Measurements from ENCODE around the gene CHTF18.

CHTF18 gene

GRCh38 chr16:838741-839140 lies 50.3 kb downstream of the CHTF18 start:
- DNase-seq (ENCODE audit: low read depth, low spot score), result no peak
- Histone ChIP-seq H3K36me3 (ENCODE audit: control insufficient read depth, insufficient read depth, low read length) (no peaks in the 10 kb centered on the region), H3K4me1 (ENCODE audit: control insufficient read depth, insufficient read depth, low read length) (no peaks in the 10 kb centered on the region; the same call in 1 of the 2 replicates), H3K27ac (ENCODE audit: low read length) (no peak overlapping the region), H3K9me3 (ENCODE audit: control insufficient read depth, insufficient read depth, low read length) (no peaks in the 10 kb centered on the region; the same call in 1 of the 2 replicates), H3K27me3 (ENCODE audit: control insufficient read depth, insufficient read depth, low read length) (no peaks in the 10 kb centered on the region), H3K4me3 (ENCODE audit: low read length) (no peak overlapping the region)
- WGBS (ENCODE audit: insufficient coverage, insufficient read length), result no CpG with 5 or more reads among the region's 14 CpGs

- WGBS (ENCODE audit: insufficient coverage, insufficient read length), result no CpG with 5 or more reads among the region's 24 CpGs
Observed at GRCh38 chr16:839643-840408, 51.4 kb downstream of the CHTF18 start.

GRCh38 chr16:840561-841454 lies 52.4 kb downstream of the CHTF18 start:
- Histone ChIP-seq H3K9me3 (ENCODE audit: control insufficient read depth, insufficient read depth, low read length) (no peaks in the 10 kb centered on the region; the same call in 1 of the 2 replicates), H3K27ac (ENCODE audit: low read length) (no peak overlapping the region), H3K36me3 (ENCODE audit: control insufficient read depth, insufficient read depth, low read length) (no peaks in the 10 kb centered on the region), H3K4me3 (ENCODE audit: low read length) (no peak overlapping the region), H3K4me1 (ENCODE audit: control insufficient read depth, insufficient read depth, low read length) (no peaks in the 10 kb centered on the region; the same call in 1 of the 2 replicates), H3K27me3 (ENCODE audit: control insufficient read depth, insufficient read depth, low read length) (no peaks in the 10 kb centered on the region)
- WGBS (ENCODE audit: insufficient coverage, insufficient read length), result no CpG with 5 or more reads among the region's 34 CpGs
- no peak for DNase-seq (ENCODE audit: low read depth, low spot score)

More at GRCh38 chr16:839643-840408, 51.4 kb downstream of the CHTF18 start:
- Histone ChIP-seq H3K4me1 (ENCODE audit: control insufficient read depth, insufficient read depth, low read length) (no peaks in the 10 kb centered on the region; the same call in 1 of the 2 replicates), H3K27me3 (ENCODE audit: control insufficient read depth, insufficient read depth, low read length) (no peaks in the 10 kb centered on the region), H3K36me3 (ENCODE audit: control insufficient read depth, insufficient read depth, low read length) (no peaks in the 10 kb centered on the region), H3K27ac (ENCODE audit: low read length) (no peak overlapping the region), H3K9me3 (ENCODE audit: control insufficient read depth, insufficient read depth, low read length) (no peaks in the 10 kb centered on the region; the same call in 1 of the 2 replicates), H3K4me3 (ENCODE audit: low read length) (no peak overlapping the region)
- no peak for DNase-seq (ENCODE audit: low read depth, low spot score)

- H3K4me3 ChIP-seq (ENCODE audit: low read length), result no peak overlapping the region
- H3K27ac ChIP-seq (ENCODE audit: low read length), result no peak overlapping the region
- H3K9me3 ChIP-seq (ENCODE audit: control insufficient read depth, insufficient read depth, low read length), result no peaks in the 10 kb centered on the region
- no peaks in the 10 kb centered on the region; the same call in 1 of the 2 replicates for H3K4me1 ChIP-seq (ENCODE audit: control insufficient read depth, insufficient read depth, low read length)
- no peaks in the 10 kb centered on the region for H3K36me3 ChIP-seq (ENCODE audit: control insufficient read depth, insufficient read depth, low read length)
- no CpG with 5 or more reads among the region's 27 CpGs for WGBS (ENCODE audit: insufficient coverage, insufficient read length)
- no peaks in the 10 kb centered on the region for H3K27me3 ChIP-seq (ENCODE audit: control insufficient read depth, insufficient read depth, low read length)
- no peak for DNase-seq (ENCODE audit: low read depth, low spot score)
Observed at GRCh38 chr16:841455-842060, 53.1 kb downstream of the CHTF18 start.

GRCh38 chr16:842061-842476 lies 53.6 kb downstream of the CHTF18 start:
- WGBS (ENCODE audit: insufficient coverage, insufficient read length), result no CpG with 5 or more reads among the region's 19 CpGs
- Histone ChIP-seq H3K36me3 (ENCODE audit: control insufficient read depth, insufficient read depth, low read length) (no peaks in the 10 kb centered on the region), H3K4me3 (ENCODE audit: low read length) (no peak overlapping the region), H3K27ac (ENCODE audit: low read length) (no peak overlapping the region), H3K27me3 (ENCODE audit: control insufficient read depth, insufficient read depth, low read length) (no peaks in the 10 kb centered on the region), H3K4me1 (ENCODE audit: control insufficient read depth, insufficient read depth, low read length) (no peaks in the 10 kb centered on the region; the same call in 1 of the 2 replicates), H3K9me3 (ENCODE audit: control insufficient read depth, insufficient read depth, low read length) (no peaks in the 10 kb centered on the region)
- DNase-seq (ENCODE audit: low read depth, low spot score), result no peak

GRCh38 chr16:842711-843560 lies 54.5 kb downstream of the CHTF18 start:
- Histone ChIP-seq H3K4me3 (ENCODE audit: low read length) (no peak overlapping the region; the same call in 1 of the 2 replicates), H3K4me1 (ENCODE audit: control insufficient read depth, insufficient read depth, low read length) (no peaks in the 10 kb centered on the region; the same call in 1 of the 2 replicates), H3K9me3 (ENCODE audit: control insufficient read depth, insufficient read depth, low read length) (no peaks in the 10 kb centered on the region), H3K27ac (ENCODE audit: low read length) (no peak overlapping the region), H3K27me3 (ENCODE audit: control insufficient read depth, insufficient read depth, low read length) (no peaks in the 10 kb centered on the region), H3K36me3 (ENCODE audit: control insufficient read depth, insufficient read depth, low read length) (no peaks in the 10 kb centered on the region; the same call in 1 of the 2 replicates)
- WGBS (ENCODE audit: insufficient coverage, insufficient read length), result no CpG with 5 or more reads among the region's 33 CpGs
- DNase-seq (ENCODE audit: low read depth, low spot score), result no peak

- H3K4me1 ChIP-seq (ENCODE audit: control insufficient read depth, insufficient read depth, low read length), result no peaks in the 10 kb centered on the region; the same call in 1 of the 2 replicates
- H3K4me3 ChIP-seq (ENCODE audit: low read length), result no peak overlapping the region
- no peak for DNase-seq (ENCODE audit: low read depth, low spot score)
- H3K9me3 ChIP-seq (ENCODE audit: control insufficient read depth, insufficient read depth, low read length), result no peaks in the 10 kb centered on the region
- no peaks in the 10 kb centered on the region for H3K27me3 ChIP-seq (ENCODE audit: control insufficient read depth, insufficient read depth, low read length)
- H3K36me3 ChIP-seq (ENCODE audit: control insufficient read depth, insufficient read depth, low read length), result no peaks in the 10 kb centered on the region; the same call in 1 of the 2 replicates
- WGBS (ENCODE audit: insufficient coverage, insufficient read length), result no CpG with 5 or more reads among the region's 20 CpGs
- H3K27ac ChIP-seq (ENCODE audit: low read length), result no peak overlapping the region
Observed at GRCh38 chr16:843771-844170, 55.4 kb downstream of the CHTF18 start.

- Histone ChIP-seq H3K9me3 (ENCODE audit: control insufficient read depth, insufficient read depth, low read length) (no peaks in the 10 kb centered on the region), H3K27me3 (ENCODE audit: control insufficient read depth, insufficient read depth, low read length) (no peaks in the 10 kb centered on the region), H3K27ac (ENCODE audit: low read length) (no peak overlapping the region), H3K4me1 (ENCODE audit: control insufficient read depth, insufficient read depth, low read length) (no peaks in the 10 kb centered on the region; the same call in 1 of the 2 replicates), H3K36me3 (ENCODE audit: control insufficient read depth, insufficient read depth, low read length) (no peaks in the 10 kb centered on the region; the same call in 1 of the 2 replicates), H3K4me3 (ENCODE audit: low read length) (no peak overlapping the region)
- no CpG with 5 or more reads among the region's 48 CpGs for WGBS (ENCODE audit: insufficient coverage, insufficient read length)
- no peak for DNase-seq (ENCODE audit: low read depth, low spot score)
Observed at GRCh38 chr16:844638-845350, 56.4 kb downstream of the CHTF18 start.

- WGBS (ENCODE audit: insufficient coverage, insufficient read length), result no CpG with 5 or more reads among the region's 26 CpGs
- no peak overlapping the region for H3K27ac ChIP-seq (ENCODE audit: low read length)
- no peak overlapping the region for H3K4me3 ChIP-seq (ENCODE audit: low read length)
- H3K36me3 ChIP-seq (ENCODE audit: control insufficient read depth, insufficient read depth, low read length), result no peaks in the 10 kb centered on the region; the same call in 1 of the 2 replicates
- H3K9me3 ChIP-seq (ENCODE audit: control insufficient read depth, insufficient read depth, low read length), result peaks cover 2% of the 10 kb centered on the region; the same call in 1 of the 2 replicates
- H3K27me3 ChIP-seq (ENCODE audit: control insufficient read depth, insufficient read depth, low read length), result no peaks in the 10 kb centered on the region
- H3K4me1 ChIP-seq (ENCODE audit: control insufficient read depth, insufficient read depth, low read length), result no peaks in the 10 kb centered on the region; the same call in 1 of the 2 replicates
- DNase-seq (ENCODE audit: low read depth, low spot score), result no peak
Observed at GRCh38 chr16:845351-845745, 56.9 kb downstream of the CHTF18 start.
